Stomach (tissue), 9 donors: ENCODE data around the gene PHB1. TPM values are rescaled to one million over a fixed set of nuclear protein-coding genes. Genes with fewer than 3 reads are reported as not detected.

Experiments used
- DNase-seq, 2 donors: peaks; one replicate each; pipeline versions ENCODE4 v3.0.0 to v3.0.0-alpha.2; 2013 to 2019
- H3K27ac ChIP-seq, 5 donors: fragments of 200-600 bp in 4 of 5; sonication (generic) in 4 of 5; one replicate each; pipeline ENCODE4 v1.5.1; 2013 to 2019; ENCODE audit warnings: mild to moderate bottlenecking in 1 of 5, moderate library complexity in 1 of 5
- H3K27me3 ChIP-seq, 3 donors: fragments of 200-600 bp; sonication (generic); one replicate each; pipeline ENCODE4 v1.5.1; 2017 to 2019; ENCODE audit warnings: mixed run types in 1 of 3
- H3K36me3 ChIP-seq, 4 donors: fragments of 200-600 bp; sonication (generic); 1 replicate in 3 of 4; 2 replicates in 1 of 4; pipeline ENCODE4 v1.5.1; 2016 to 2019
- H3K4me1 ChIP-seq, 4 donors: fragments of 200-600 bp; sonication (generic); one replicate each; pipeline ENCODE4 v1.5.1; 2016 to 2019
- H3K4me3 ChIP-seq, 4 donors: fragments of 200-600 bp; sonication (generic) in 3 of 4; one replicate each; pipeline ENCODE4 v1.5.1; 2016 to 2019; ENCODE audit warnings: mild to moderate bottlenecking in 1 of 4
- H3K9me3 ChIP-seq, 4 donors: fragments of 200-600 bp; sonication (generic); one replicate each; pipeline ENCODE4 v1.5.1; 2016 to 2019
- EP300 ChIP-seq: sonication (generic); formaldehyde crosslinking; IDR thresholded peaks from one replicate; pipeline ENCODE4 v1.6.1; 2017; ENCODE audit warnings: antibody characterized with exemption
- POLR2A ChIP-seq, 4 donors: fragments of 450-650 bp; IDR thresholded peaks; one replicate each; pipeline ENCODE4 v1.6.1; 2016; ENCODE audit warnings: antibody characterized with exemption in 4 of 4, control low read depth in 2 of 4, mild to moderate bottlenecking in 1 of 4, moderate library complexity in 1 of 4
- POLR2AphosphoS5 ChIP-seq, 3 donors: sonication (generic); formaldehyde crosslinking; IDR thresholded peaks; one replicate each; pipeline ENCODE4 v1.6.1; 2016; ENCODE audit warnings: antibody characterized with exemption in 3 of 3
- WGBS, 5 donors: extraction: QIAGEN DNeasy Blood & Tissue Kit in 3 of 5; methylation state at CpG; one replicate each; pipeline versions ENCODE4 v1.1.5 to v1.1.7; 2013 to 2018; 5-methylcytosine and 5-hydroxymethylcytosine counted together
- intact Hi-C: fragments of 100-400 bp; cut with DNase I; formaldehyde crosslinking; loops from one replicate; pipeline ENCODE4 v1.15.1; 2023; ENCODE audit warnings: low total_unique reads
- polyA plus RNA-seq, 3 donors: library from polyadenylated mRNA; stranded (reverse); fragments of 200-250 nt; gene quantifications; one replicate each; pipeline ENCODE4 v1.2.3, GENCODE V29; 2013
- total RNA-seq, 5 donors: library from RNA; depleted of rRNA; stranded (reverse); fragments of >200 nt; gene quantifications; one replicate each; pipeline versions ENCODE4 v1.1.0 to v1.2.3, GENCODE V29; 2014 to 2016
- TF ChIP-seq, protein P1 (sequence below), 7 experiments: fragments of 450-650 bp in 4 of 7; fragments of 200-600 bp in 3 of 7; sonication (generic) in 3 of 7; IDR thresholded peaks; one replicate each; pipeline ENCODE4 v1.5.1; 2016 to 2019; ENCODE audit warnings: antibody characterized with exemption in 7 of 7, control low read depth in 2 of 7, mild to moderate bottlenecking in 1 of 7
- donor health status: healthy with polysubstance abuse.
- donor health status: Bipolar disorder and iron deficiency.
- donor health status: healthy.

PHB1 gene
- total and polyA plus RNA-seq, 8 donors: 44.3 to 152 (median 102) TPM

DNA sequence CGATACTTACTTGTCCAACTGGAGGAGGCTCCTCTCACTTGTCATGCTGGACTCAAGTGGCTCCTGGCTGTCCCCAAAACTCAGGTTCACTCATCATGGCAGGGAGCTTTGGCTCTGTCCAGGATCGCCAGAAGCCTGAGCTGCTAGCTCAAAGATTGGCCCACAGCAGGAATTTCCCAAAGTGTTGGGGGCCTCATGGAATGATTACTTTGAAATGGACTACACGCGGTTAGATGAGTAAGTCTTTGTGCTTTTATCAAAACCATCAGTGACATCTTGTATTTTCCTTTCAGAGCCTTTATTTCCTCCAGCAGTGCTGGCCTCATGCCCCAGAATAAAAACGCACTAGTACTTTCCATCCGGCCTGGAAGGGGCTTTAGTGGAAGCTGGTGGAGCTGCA lies 29.2 kb upstream of the PHB1 start:
- peaks cover 0 to 2% (median 0%) of the 10 kb centered on the region in 4 donors for H3K4me1 ChIP-seq
- no peak for TF ChIP-seq EP300
- TF ChIP-seq, protein P1, sequence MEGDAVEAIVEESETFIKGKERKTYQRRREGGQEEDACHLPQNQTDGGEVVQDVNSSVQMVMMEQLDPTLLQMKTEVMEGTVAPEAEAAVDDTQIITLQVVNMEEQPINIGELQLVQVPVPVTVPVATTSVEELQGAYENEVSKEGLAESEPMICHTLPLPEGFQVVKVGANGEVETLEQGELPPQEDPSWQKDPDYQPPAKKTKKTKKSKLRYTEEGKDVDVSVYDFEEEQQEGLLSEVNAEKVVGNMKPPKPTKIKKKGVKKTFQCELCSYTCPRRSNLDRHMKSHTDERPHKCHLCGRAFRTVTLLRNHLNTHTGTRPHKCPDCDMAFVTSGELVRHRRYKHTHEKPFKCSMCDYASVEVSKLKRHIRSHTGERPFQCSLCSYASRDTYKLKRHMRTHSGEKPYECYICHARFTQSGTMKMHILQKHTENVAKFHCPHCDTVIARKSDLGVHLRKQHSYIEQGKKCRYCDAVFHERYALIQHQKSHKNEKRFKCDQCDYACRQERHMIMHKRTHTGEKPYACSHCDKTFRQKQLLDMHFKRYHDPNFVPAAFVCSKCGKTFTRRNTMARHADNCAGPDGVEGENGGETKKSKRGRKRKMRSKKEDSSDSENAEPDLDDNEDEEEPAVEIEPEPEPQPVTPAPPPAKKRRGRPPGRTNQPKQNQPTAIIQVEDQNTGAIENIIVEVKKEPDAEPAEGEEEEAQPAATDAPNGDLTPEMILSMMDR (IDR thresholded peaks at IDR 0.05): no peak
- TF ChIP-seq POLR2A (IDR thresholded peaks at IDR 0.05): no peak
- no peak for TF ChIP-seq POLR2AphosphoS5 (IDR thresholded peaks at IDR 0.05)
- no peaks in the 10 kb centered on the region for H3K9me3 ChIP-seq
- WGBS, 5 donors: 34 to 52% (median 46%) methylated on average over 5 to 6 of the region's 6 CpGs
- intact Hi-C loops: no loop called here
- peaks cover 0 to 67% (median 19%) of the 10 kb centered on the region in 3 donors for H3K27me3 ChIP-seq
- H3K36me3 ChIP-seq: no peaks in the 10 kb centered on the region
- no peak overlapping the region for H3K27ac ChIP-seq
- H3K4me3 ChIP-seq: no peak overlapping the region
- DNase-seq: no peak

DNA sequence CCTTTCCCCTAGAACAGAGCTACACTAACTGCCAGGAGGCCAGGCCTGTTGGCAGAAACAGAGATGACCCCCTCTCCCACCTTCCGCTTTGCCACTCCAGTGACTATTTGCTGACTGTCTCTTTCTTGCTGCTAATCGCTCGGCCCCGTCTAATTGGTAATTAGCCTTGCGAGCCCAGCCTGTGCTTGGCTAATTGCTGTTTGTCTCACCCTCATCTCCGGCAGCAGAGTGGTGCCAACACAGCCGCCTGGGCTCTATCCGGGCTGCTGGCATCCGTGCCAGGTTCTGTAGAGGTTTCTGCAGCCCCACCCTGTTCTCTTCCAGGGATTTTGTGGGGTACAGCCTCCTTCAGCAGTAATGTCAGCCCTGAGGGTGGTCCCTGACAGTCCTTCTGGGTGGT lies 27.4 kb upstream of the PHB1 start:
- 74 to 83% (median 77%) methylated on average over 9 of the region's 9 CpGs for WGBS, 5 donors

DNA sequence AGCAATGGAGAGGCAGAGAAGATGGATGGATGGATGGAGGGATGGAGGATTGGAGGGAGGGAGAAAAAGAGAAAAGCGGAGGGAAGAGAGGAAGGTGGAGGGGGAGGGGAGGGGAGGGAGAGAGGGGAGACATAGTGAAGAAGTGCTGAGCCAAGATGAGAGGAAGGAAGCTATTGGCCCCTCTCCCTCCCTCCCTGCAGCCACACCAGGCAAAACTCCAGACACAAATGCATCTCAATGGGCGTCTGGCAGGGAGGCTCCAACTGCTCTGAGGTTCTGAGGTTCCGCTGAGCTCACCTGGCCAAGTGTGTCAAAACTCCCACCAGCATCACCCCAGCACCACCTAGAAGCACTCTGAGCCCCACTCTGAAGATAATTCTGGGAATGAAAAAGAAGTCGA lies 26.9 kb upstream of the PHB1 start:
- intact Hi-C loops: no loop called here
- TF ChIP-seq, protein P1 (IDR thresholded peaks at IDR 0.05): no peak
- no peak for TF ChIP-seq POLR2A (IDR thresholded peaks at IDR 0.05)
- TF ChIP-seq POLR2AphosphoS5 (IDR thresholded peaks at IDR 0.05): no peak
- TF ChIP-seq EP300: no peak
- H3K27me3 ChIP-seq: peaks cover 0 to 84% (median 31%) of the 10 kb centered on the region in 3 donors
- H3K27ac ChIP-seq: no peak overlapping the region
- peaks cover 0 to 6% (median 0%) of the 10 kb centered on the region in 4 donors for H3K4me1 ChIP-seq
- H3K36me3 ChIP-seq: no peaks in the 10 kb centered on the region
- peak in 1 of 2 donors; percentile 61 for DNase-seq
- no peak overlapping the region for H3K4me3 ChIP-seq
- WGBS, 5 donors: 50 to 81% (median 62%) methylated on average over 4 of the region's 4 CpGs
- no peaks in the 10 kb centered on the region for H3K9me3 ChIP-seq

More for the DNA sequence above, 27.4 kb upstream of the PHB1 start:
- intact Hi-C loops: no loop called here
- Histone ChIP-seq H3K27ac (no peak overlapping the region), H3K4me1 (peaks cover 0 to 6% (median 0%) of the 10 kb centered on the region in 4 donors), H3K27me3 (peaks cover 0 to 84% (median 31%) of the 10 kb centered on the region in 3 donors), H3K36me3 (no peaks in the 10 kb centered on the region), H3K9me3 (no peaks in the 10 kb centered on the region), H3K4me3 (no peak overlapping the region)
- TF ChIP-seq, protein P1 (IDR thresholded peaks at IDR 0.05): no peak
- TF ChIP-seq EP300 (no peak), POLR2A (IDR thresholded peaks at IDR 0.05) (no peak), POLR2AphosphoS5 (IDR thresholded peaks at IDR 0.05) (no peak)
- peak in 1 of 2 donors; percentile 44 for DNase-seq

DNA sequence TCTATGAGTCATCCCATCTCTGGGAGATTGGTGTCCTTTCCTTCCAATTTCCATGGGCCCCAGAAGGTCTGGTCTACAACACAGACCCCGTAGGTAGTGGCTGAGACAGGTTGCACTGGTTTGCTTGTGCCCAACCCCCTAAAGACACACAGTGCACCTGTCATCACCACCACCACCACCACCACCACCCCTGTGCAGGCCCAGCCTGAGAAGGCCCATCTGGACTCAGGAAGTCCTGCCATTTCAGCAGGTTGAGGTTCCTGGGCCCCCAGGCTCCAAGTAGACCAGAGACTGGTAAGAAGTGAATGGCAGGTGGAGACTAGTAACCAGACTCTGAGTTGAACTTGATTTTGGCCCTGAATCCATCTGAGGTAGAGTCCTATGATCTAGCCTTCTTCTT lies 25.9 kb upstream of the PHB1 start:
- peaks cover 0 to 6% (median 0%) of the 10 kb centered on the region in 4 donors for H3K4me1 ChIP-seq
- peaks cover 0 to 78% (median 31%) of the 10 kb centered on the region in 3 donors for H3K27me3 ChIP-seq
- TF ChIP-seq POLR2A (IDR thresholded peaks at IDR 0.05): no peak
- TF ChIP-seq, protein P1 (IDR thresholded peaks at IDR 0.05): no peak
- no peak for TF ChIP-seq EP300
- TF ChIP-seq POLR2AphosphoS5 (IDR thresholded peaks at IDR 0.05): no peak
- H3K9me3 ChIP-seq: no peaks in the 10 kb centered on the region
- no peaks in the 10 kb centered on the region for H3K36me3 ChIP-seq
- H3K27ac ChIP-seq: no peak overlapping the region
- 50 to 75% (median 54%) methylated on average over 1 of the region's 1 CpG for WGBS, 5 donors
- H3K4me3 ChIP-seq: no peak overlapping the region
- DNase-seq: no peak
- intact Hi-C loops: no loop called here
